NCI-H1092 (cell line): ENCODE results near the gene ZNF140.

Experiments
- DNase-seq: peaks from one replicate; lab custom pipeline; 2025; lab: John Stamatoyannopoulos, UW

ZNF140 gene

GRCh38 chr12:133080368-133081158, at the start of gene ZNF140:
ZNF140 (plus strand) TSS chr12:133080923; CDS start chr12:133081321, 398 bp downstream.
- DNase-seq: peak; percentile 98

- peak; percentile 97 for DNase-seq
Measured at GRCh38 chr12:133037207-133038005, 43.3 kb upstream of the ZNF140 start, which contains the start of gene ZNF84. ZNF84 (plus strand) TSS chr12:133037509; CDS start chr12:133041468, 3,959 bp downstream.

- no peak for DNase-seq
Measured at GRCh38 chr12:133038118-133038709, 42.5 kb upstream of the ZNF140 start.

GRCh38 chr12:133046698-133047097, 34.0 kb upstream of the ZNF140 start:
- no peak for DNase-seq

- DNase-seq: no peak
Measured at GRCh38 chr12:133057446-133057845, 23.3 kb upstream of the ZNF140 start.

GRCh38 chr12:133058203-133059113, 22.3 kb upstream of the ZNF140 start:
- DNase-seq: no peak

- no peak for DNase-seq
Measured at GRCh38 chr12:133061954-133062353, 18.8 kb upstream of the ZNF140 start.

- no peak for DNase-seq
Measured at GRCh38 chr12:133063556-133063955, 17.2 kb upstream of the ZNF140 start.

GRCh38 chr12:133073836-133074235, 6.9 kb upstream of the ZNF140 start:
- no peak for DNase-seq

- peak; percentile 99 for DNase-seq
Measured at GRCh38 chr12:133080026-133080367, 726 bp upstream of the ZNF140 start.

- DNase-seq: no peak
Measured at GRCh38 chr12:133081159-133081780, 547 bp downstream of the ZNF140 start.

GRCh38 chr12:133083345-133083744, 2.6 kb downstream of the ZNF140 start:
- no peak for DNase-seq

GRCh38 chr12:133105620-133106019, 24.9 kb downstream of the ZNF140 start:
- DNase-seq: no peak

- DNase-seq: no peak
Measured at GRCh38 chr12:133106253-133106652, 25.5 kb downstream of the ZNF140 start.

- no peak for DNase-seq
Measured at GRCh38 chr12:133107121-133107520, 26.4 kb downstream of the ZNF140 start.

GRCh38 chr12:133108150-133108549, 27.4 kb downstream of the ZNF140 start:
- no peak for DNase-seq

- no peak for DNase-seq
Measured at GRCh38 chr12:133120385-133121191, 39.9 kb downstream of the ZNF140 start.

- DNase-seq: no peak
Measured at GRCh38 chr12:133124674-133125073, 44.0 kb downstream of the ZNF140 start.

- DNase-seq: no peak
Measured at GRCh38 chr12:133129368-133130037, 48.8 kb downstream of the ZNF140 start.
